PC-9 (cell line): ENCODE measurements around the gene C6orf163. TPM values are rescaled to one million over a fixed set of nuclear protein-coding genes. Genes with fewer than 3 reads are reported as not detected.
A peak's percentile ranks its signal among the peaks of the same experiment; 100 is the strongest.

Source experiments
- BruUV-seq: library from RNA; stranded (reverse); fragments of 400-500 nt; replicated peaks from 2 replicates; lab custom pipeline; 2021; lab: Mats Ljungman, UMichigan
- CTCF ChIA-PET: fragments of 300-600 bp; sonication (Branson Sonifier 250); formaldehyde crosslinking; loops from one replicate; lab custom pipeline; 2022; ENCODE audit warnings: antibody characterized with exemption; lab: Charles Lee
- POLR2A ChIA-PET: fragments of 300-600 bp; sonication (Branson Sonifier 250); formaldehyde crosslinking; loops from one replicate; lab custom pipeline; 2022; ENCODE audit warnings: antibody characterized with exemption; ENCODE audit not compliant: unreplicated experiment; lab: Charles Lee
- DNase-seq, 2 experiments: peaks; one replicate each; pipeline versions ENCODE4 v3.0.0 to v3.0.0-alpha.2; 2015 to 2022; ENCODE audit warnings: mixed read lengths in 1 of 2
- H2AFZ ChIP-seq: fragments of 200-600 bp; sonication (generic); 2 replicates; pipeline ENCODE4 v1.8.1; 2017; ENCODE audit warnings: antibody characterized with exemption
- H3F3A ChIP-seq: fragments of 200-600 bp; sonication (generic); 2 replicates; pipeline ENCODE4 v1.8.1; 2017; ENCODE audit warnings: antibody characterized with exemption, mild to moderate bottlenecking, low read depth; ENCODE audit not compliant: insufficient read depth
- H3K27ac ChIP-seq: fragments of 200-600 bp; sonication (generic); 2 replicates; pipeline ENCODE4 v1.6.1; 2016; ENCODE audit warnings: mixed run types
- H3K27me3 ChIP-seq: fragments of 200-600 bp; sonication (generic); 2 replicates; pipeline ENCODE4 v1.6.1; 2016; ENCODE audit warnings: low read depth, mixed run types; ENCODE audit not compliant: insufficient read depth
- H3K36me3 ChIP-seq: fragments of 200-600 bp; sonication (generic); 2 replicates; pipeline ENCODE4 v1.6.1; 2016; ENCODE audit warnings: low read depth, mixed run types
- H3K4me1 ChIP-seq: fragments of 200-600 bp; sonication (generic); replicated peaks from 2 replicates; pipeline ENCODE4 v1.6.1; 2016; ENCODE audit warnings: mixed run types; ENCODE audit not compliant: insufficient read depth
- H3K4me2 ChIP-seq: fragments of 200-600 bp; sonication (generic); 2 replicates; pipeline ENCODE4 v1.6.1; 2017; ENCODE audit warnings: mixed run types
- H3K4me3 ChIP-seq: fragments of 200-600 bp; sonication (generic); 2 replicates; pipeline ENCODE4 v1.6.1; 2016; ENCODE audit warnings: mixed run types
- H3K79me2 ChIP-seq: fragments of 200-600 bp; sonication (generic); 2 replicates; pipeline ENCODE4 v1.6.1; 2017; ENCODE audit warnings: low read depth, mixed run types
- H3K9me2 ChIP-seq: fragments of 200-600 bp; sonication (generic); 2 replicates; pipeline ENCODE4 v1.8.1; 2017; ENCODE audit warnings: mild to moderate bottlenecking; ENCODE audit not compliant: insufficient read depth
- H3K9me3 ChIP-seq: fragments of 200-600 bp; sonication (generic); 2 replicates; pipeline ENCODE4 v1.8.1; 2016; ENCODE audit warnings: low read depth; ENCODE audit not compliant: insufficient read depth
- H4K20me1 ChIP-seq: fragments of 200-600 bp; sonication (generic); 2 replicates; pipeline ENCODE4 v1.8.1; 2017; ENCODE audit not compliant: insufficient read depth
- CTCF ChIP-seq: fragments of 200-600 bp; sonication (generic); conservative IDR thresholded peaks from 2 replicates; pipeline ENCODE4 v1.6.1; 2017; ENCODE audit warnings: mixed run types, antibody characterized with exemption, mild to moderate bottlenecking, moderate library complexity
- EZH2 ChIP-seq: fragments of 200-600 bp; sonication (generic); IDR thresholded peaks from 2 replicates; pipeline ENCODE4 v1.8.0; 2017; ENCODE audit warnings: antibody characterized with exemption, low read depth
- intact Hi-C: fragments of 100-400 bp; cut with micrococcal nuclease; formaldehyde crosslinking; loops from one replicate; pipeline ENCODE4 v1.10.0; 2022; ENCODE audit not compliant: unreplicated experiment
- total RNA-seq: library from RNA; stranded (reverse); gene quantifications from 2 replicates; pipeline ENCODE4 v1.2.3, GENCODE V29; 2021

C6orf163 gene
- total RNA-seq, 1 experiment from 2014 or later, result 2.0 TPM

GRCh38 chr6:87407561-87407900, 62.9 kb downstream of the C6orf163 start:
- ChIA-PET POLR2A (no interaction called here), CTCF (no interaction called here)
- H4K20me1 ChIP-seq, result no peaks in the 10 kb centered on the region
- no peaks in the 10 kb centered on the region for H3K36me3 ChIP-seq
- no peak for TF ChIP-seq EZH2
- no peak for TF ChIP-seq CTCF
- H3K79me2 ChIP-seq, result no peaks in the 10 kb centered on the region
- no peak overlapping the region for H3K27ac ChIP-seq
- peak overlapping the region; percentile 91 for H3K4me2 ChIP-seq
- H3F3A ChIP-seq, result no peaks in the 10 kb centered on the region
- DNase-seq, result no peak
- 0 out of 2 replicates have a peak, but pooled peaks cover 6% of the 10 kb centered on the region for H3K4me1 ChIP-seq
- no TSS peak for BruUV-seq
- intact Hi-C loops, result loop anchor here (1.0 to 5.0 kb wide), 2 partner anchors 65 to 295 kb away; partner anchors contain the start of genes AKIRIN2 and SLC35A1
- H2AFZ ChIP-seq, result peak overlapping the region; percentile 99
- H3K9me3 ChIP-seq, result no peaks in the 10 kb centered on the region
- no peaks in the 10 kb centered on the region for H3K9me2 ChIP-seq
- no peaks in the 10 kb centered on the region for H3K27me3 ChIP-seq
- peak overlapping the region; percentile 94 for H3K4me3 ChIP-seq

GRCh38 chr6:87407901-87408720, 63.5 kb downstream of the C6orf163 start, which contains the start of gene CFAP206:
Gene CFAP206 (plus strand): TSS chr6:87407972. CDS start chr6:87409840, 1,868 bp downstream.
- H3K27ac ChIP-seq, result peak within 1 kb of the TSS; percentile 34; the same call in 1 of the 2 replicates
- H3K9me3 ChIP-seq, result no peaks in the 10 kb centered on the region
- CTCF ChIA-PET, result interaction anchor here (0.8 kb wide), 2 partner anchors 15 to 693 kb away, joined by 4 read pairs; no protein-coding TSS in a partner anchor
- peak within 1 kb of the TSS; percentile 94 for H3K4me3 ChIP-seq
- intact Hi-C loops, result loop anchor here (1.0 to 5.0 kb wide), 3 partner anchors 13 to 294 kb away; partner anchors contain the start of genes AKIRIN2 and SLC35A1
- POLR2A ChIA-PET, result interaction anchor here (0.5 to 0.7 kb wide), 3 partner anchors 22 to 193 kb away, joined by 3 to 10 read pairs (median 6); no protein-coding TSS in a partner anchor
- H3F3A ChIP-seq, result no peaks in the 10 kb centered on the region
- no peaks in the 10 kb centered on the region for H4K20me1 ChIP-seq
- peak within 1 kb of the TSS; percentile 91 for H3K4me2 ChIP-seq
- peak within 1 kb of the TSS; percentile 99 for H2AFZ ChIP-seq
- TF ChIP-seq EZH2 (no peak), CTCF (no peak)
- H3K79me2 ChIP-seq, result no peaks in the 10 kb centered on the region
- peak; percentile 67 to 79 for DNase-seq
- BruUV-seq, result TSS peak; percentile 64
- no peaks in the 10 kb centered on the region for H3K36me3 ChIP-seq
- 0 out of 2 replicates have a peak, but pooled peaks cover 6% of the 10 kb centered on the region for H3K4me1 ChIP-seq
- H3K27me3 ChIP-seq, result no peaks in the 10 kb centered on the region
- no peaks in the 10 kb centered on the region for H3K9me2 ChIP-seq

- Histone ChIP-seq H3F3A (no peaks in the 10 kb centered on the region), H3K36me3 (no peaks in the 10 kb centered on the region), H3K9me3 (no peaks in the 10 kb centered on the region), H3K4me1 (0 out of 2 replicates have a peak, but pooled peaks cover 6% of the 10 kb centered on the region), H4K20me1 (no peaks in the 10 kb centered on the region), H3K27ac (no peak overlapping the region), H3K4me3 (peak overlapping the region; percentile 94), H3K4me2 (peak overlapping the region; percentile 91), H2AFZ (peak overlapping the region; percentile 97), H3K9me2 (no peaks in the 10 kb centered on the region), H3K79me2 (no peaks in the 10 kb centered on the region), H3K27me3 (no peaks in the 10 kb centered on the region)
- peak in 1 of 2 experiments; percentile 70 for DNase-seq
- BruUV-seq, result no TSS peak
- POLR2A ChIA-PET, result interaction anchor here (0.6 kb wide), 1 partner anchor 21 kb away, joined by 10 read pairs; no protein-coding TSS in a partner anchor
- CTCF ChIA-PET, result interaction anchor here (0.8 kb wide), 2 partner anchors 16 to 694 kb away, joined by 4 read pairs; no protein-coding TSS in a partner anchor
- TF ChIP-seq EZH2 (no peak), CTCF (no peak)
- intact Hi-C loops, result loop anchor here (1.0 to 5.0 kb wide), 2 partner anchors 13 to 294 kb away; partner anchors contain the start of gene AKIRIN2
These were observed 64.1 kb downstream of the C6orf163 start for GRCh38 chr6:87408721-87409155.
